ENCODE results near the gene FAM53B.

DNA sequence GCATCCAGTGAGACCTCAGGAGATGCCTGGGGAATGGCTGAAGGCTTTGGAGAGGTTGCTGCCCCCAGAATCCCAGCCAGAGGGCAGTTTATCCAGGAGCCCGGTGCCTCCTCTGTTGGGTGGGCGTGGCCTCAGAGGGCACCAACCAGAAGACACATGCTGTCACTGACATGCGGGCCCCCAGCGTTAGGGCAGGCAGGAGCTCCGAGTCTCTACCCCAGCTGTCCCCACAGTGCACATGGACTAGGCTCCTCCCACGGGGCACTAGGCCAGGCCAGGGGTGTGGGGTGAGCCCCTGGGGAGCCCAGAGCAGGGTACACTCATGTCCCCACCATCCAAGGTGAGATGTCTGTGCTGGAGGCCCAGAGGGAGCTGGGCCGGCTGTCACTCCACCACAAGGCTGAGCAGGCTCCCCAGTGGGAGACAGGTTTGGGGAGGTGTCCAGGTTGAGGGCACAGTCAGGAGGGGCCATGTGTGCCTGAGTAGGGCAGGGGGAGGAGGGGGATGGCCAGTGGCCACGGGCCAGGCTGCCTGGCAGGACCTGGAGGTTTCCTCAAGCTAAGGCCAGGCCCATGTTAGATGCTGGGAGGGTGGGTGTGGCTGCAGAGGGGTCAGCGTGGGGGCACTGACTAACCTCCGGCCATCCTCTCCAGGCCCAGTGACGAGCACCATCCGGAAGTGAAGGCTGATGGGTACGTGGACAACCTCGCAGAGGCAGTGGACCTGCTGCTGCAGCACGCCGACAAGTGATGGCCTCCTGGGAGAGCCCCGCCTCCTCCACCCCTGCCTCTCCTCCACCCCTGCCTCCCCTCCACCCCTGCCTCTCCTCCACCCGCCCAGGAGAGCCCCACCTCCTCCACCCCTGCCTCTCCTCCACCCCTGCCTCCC is 131.3 kb downstream of the FAM53B start:
- TF ChIP-seq POLR2A (IDR thresholded peaks at IDR 0.05; ENCODE audit: low read depth, low read length) (no peak), POLR2AphosphoS5 (IDR thresholded peaks at IDR 0.05; ENCODE audit: low read depth, low read length) (no peak), TAF1 (IDR thresholded peaks at IDR 0.05; ENCODE audit: borderline replicate concordance, low read depth, low read length) (no peak)

Data from GM12892 (cell line).